Lower leg skin (tissue), 3 donors: ENCODE data around the gene CGB7.

ENCODE experiments used
- CTCF ChIP-seq, 3 donors: fragments of 450-650 bp; IDR thresholded peaks; one replicate each; pipeline ENCODE4 v1.5.1; 2016; ENCODE audit warnings: antibody characterized with exemption in 3 of 3, mild to moderate bottlenecking in 3 of 3, moderate library complexity in 2 of 3
- POLR2A ChIP-seq, 2 donors: fragments of 450-650 bp; IDR thresholded peaks; one replicate each; pipeline ENCODE4 v1.6.1; 2016 to 2017; ENCODE audit warnings: antibody characterized with exemption in 2 of 2, mild to moderate bottlenecking in 1 of 2, moderate library complexity in 1 of 2

- TF ChIP-seq CTCF (IDR thresholded peaks at IDR 0.05), result no peak
- no peak for TF ChIP-seq POLR2A (IDR thresholded peaks at IDR 0.05)
Observed at GRCh38 chr19:49022116-49022515, 35.4 kb downstream of the CGB7 start.
